ENCODE data around the gene CDH13. TPM values are rescaled to one million over a fixed set of nuclear protein-coding genes. Genes with fewer than 3 reads are reported as not detected.

The CDH13 gene
- total RNA-seq, 1 donor from 2014 or later, result 2.3 TPM

- H3K9me3 Mint-ChIP-seq (ENCODE audit: unreplicated experiment), result no peaks in the 10 kb centered on the region
- H3K4me1 Mint-ChIP-seq (ENCODE audit: unreplicated experiment), result no peaks in the 10 kb centered on the region
- no peak for DNase-seq (ENCODE audit: low spot score)
- no peak for TF ChIP-seq CTCF (IDR thresholded peaks at IDR 0.05; ENCODE audit: unreplicated experiment)
- no peak overlapping the region for H3K4me3 Mint-ChIP-seq (ENCODE audit: unreplicated experiment)
- no peak overlapping the region for H3K27ac Mint-ChIP-seq (ENCODE audit: unreplicated experiment)
- H3K36me3 Mint-ChIP-seq (ENCODE audit: low read depth, unreplicated experiment), result no peaks in the 10 kb centered on the region
- no peaks in the 10 kb centered on the region for H3K27me3 Mint-ChIP-seq (ENCODE audit: unreplicated experiment)
These were observed 265.1 kb downstream of the CDH13 start for GRCh38 chr16:82891918-82892317.

GRCh38 chr16:82892324-82892723 is 265.6 kb downstream of the CDH13 start:
- H3K27me3 Mint-ChIP-seq (ENCODE audit: unreplicated experiment), result no peaks in the 10 kb centered on the region
- H3K4me3 Mint-ChIP-seq (ENCODE audit: unreplicated experiment), result no peak overlapping the region
- H3K36me3 Mint-ChIP-seq (ENCODE audit: low read depth, unreplicated experiment), result no peaks in the 10 kb centered on the region
- H3K27ac Mint-ChIP-seq (ENCODE audit: unreplicated experiment), result no peak overlapping the region
- H3K9me3 Mint-ChIP-seq (ENCODE audit: unreplicated experiment), result no peaks in the 10 kb centered on the region
- no peaks in the 10 kb centered on the region for H3K4me1 Mint-ChIP-seq (ENCODE audit: unreplicated experiment)
- DNase-seq (ENCODE audit: low spot score), result no peak
- no peak for TF ChIP-seq CTCF (IDR thresholded peaks at IDR 0.05; ENCODE audit: unreplicated experiment)

- Mint-ChIP-seq H3K4me1 (ENCODE audit: unreplicated experiment) (no peaks in the 10 kb centered on the region), H3K4me3 (ENCODE audit: unreplicated experiment) (no peak overlapping the region), H3K27me3 (ENCODE audit: unreplicated experiment) (peaks cover 3% of the 10 kb centered on the region), H3K27ac (ENCODE audit: unreplicated experiment) (no peak overlapping the region), H3K9me3 (ENCODE audit: unreplicated experiment) (no peaks in the 10 kb centered on the region), H3K36me3 (ENCODE audit: low read depth, unreplicated experiment) (no peaks in the 10 kb centered on the region)
- no peak for DNase-seq (ENCODE audit: low spot score)
- no peak for TF ChIP-seq CTCF (IDR thresholded peaks at IDR 0.05; ENCODE audit: unreplicated experiment)
These were observed 269.1 kb downstream of the CDH13 start for GRCh38 chr16:82895843-82896242.

GRCh38 chr16:82899006-82899405 is 272.2 kb downstream of the CDH13 start:
- Mint-ChIP-seq H3K27ac (ENCODE audit: unreplicated experiment) (no peak overlapping the region), H3K9me3 (ENCODE audit: unreplicated experiment) (no peaks in the 10 kb centered on the region), H3K27me3 (ENCODE audit: unreplicated experiment) (peaks cover 3% of the 10 kb centered on the region), H3K36me3 (ENCODE audit: low read depth, unreplicated experiment) (no peaks in the 10 kb centered on the region), H3K4me3 (ENCODE audit: unreplicated experiment) (no peak overlapping the region), H3K4me1 (ENCODE audit: unreplicated experiment) (no peaks in the 10 kb centered on the region)
- TF ChIP-seq CTCF (IDR thresholded peaks at IDR 0.05; ENCODE audit: unreplicated experiment), result no peak
- DNase-seq (ENCODE audit: low spot score), result no peak

GRCh38 chr16:82899731-82900450 is 273.1 kb downstream of the CDH13 start:
- no peak for DNase-seq (ENCODE audit: low spot score)
- H3K9me3 Mint-ChIP-seq (ENCODE audit: unreplicated experiment), result no peaks in the 10 kb centered on the region
- H3K4me3 Mint-ChIP-seq (ENCODE audit: unreplicated experiment), result no peak overlapping the region
- H3K4me1 Mint-ChIP-seq (ENCODE audit: unreplicated experiment), result no peaks in the 10 kb centered on the region
- H3K36me3 Mint-ChIP-seq (ENCODE audit: low read depth, unreplicated experiment), result no peaks in the 10 kb centered on the region
- H3K27ac Mint-ChIP-seq (ENCODE audit: unreplicated experiment), result no peak overlapping the region
- no peak for TF ChIP-seq CTCF (IDR thresholded peaks at IDR 0.05; ENCODE audit: unreplicated experiment)
- peaks cover 3% of the 10 kb centered on the region for H3K27me3 Mint-ChIP-seq (ENCODE audit: unreplicated experiment)

Data from endothelial cell (in vitro differentiated cells).